Hepatocyte (in vitro differentiated cells): Measurements from ENCODE around the gene AGA.

ENCODE experiments used
- EZH2 ChIP-seq: fragments of 200-600 bp; sonication (generic); IDR thresholded peaks from 2 replicates; pipeline ENCODE4 v1.6.1; 2016; ENCODE audit warnings: antibody characterized with exemption, mild to moderate bottlenecking, borderline replicate concordance
- EZH2phosphoT487 ChIP-seq: fragments of 200-600 bp; sonication (generic); IDR thresholded peaks from one replicate; pipeline ENCODE4 v1.6.1; 2018; ENCODE audit warnings: antibody characterized with exemption, mild to moderate bottlenecking, low read depth, moderate library complexity; ENCODE audit not compliant: unreplicated experiment, severe bottlenecking
- TF ChIP-seq, protein P1 (sequence below): fragments of 200-600 bp; sonication (generic); IDR thresholded peaks from 2 replicates; pipeline ENCODE4 v1.5.1; 2016; ENCODE audit warnings: antibody characterized with exemption, mild to moderate bottlenecking; ENCODE audit not compliant: poor library complexity

- TF ChIP-seq, protein P1, sequence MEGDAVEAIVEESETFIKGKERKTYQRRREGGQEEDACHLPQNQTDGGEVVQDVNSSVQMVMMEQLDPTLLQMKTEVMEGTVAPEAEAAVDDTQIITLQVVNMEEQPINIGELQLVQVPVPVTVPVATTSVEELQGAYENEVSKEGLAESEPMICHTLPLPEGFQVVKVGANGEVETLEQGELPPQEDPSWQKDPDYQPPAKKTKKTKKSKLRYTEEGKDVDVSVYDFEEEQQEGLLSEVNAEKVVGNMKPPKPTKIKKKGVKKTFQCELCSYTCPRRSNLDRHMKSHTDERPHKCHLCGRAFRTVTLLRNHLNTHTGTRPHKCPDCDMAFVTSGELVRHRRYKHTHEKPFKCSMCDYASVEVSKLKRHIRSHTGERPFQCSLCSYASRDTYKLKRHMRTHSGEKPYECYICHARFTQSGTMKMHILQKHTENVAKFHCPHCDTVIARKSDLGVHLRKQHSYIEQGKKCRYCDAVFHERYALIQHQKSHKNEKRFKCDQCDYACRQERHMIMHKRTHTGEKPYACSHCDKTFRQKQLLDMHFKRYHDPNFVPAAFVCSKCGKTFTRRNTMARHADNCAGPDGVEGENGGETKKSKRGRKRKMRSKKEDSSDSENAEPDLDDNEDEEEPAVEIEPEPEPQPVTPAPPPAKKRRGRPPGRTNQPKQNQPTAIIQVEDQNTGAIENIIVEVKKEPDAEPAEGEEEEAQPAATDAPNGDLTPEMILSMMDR: no peak
- TF ChIP-seq EZH2 (no peak), EZH2phosphoT487 (no peak)
These were observed 57.3 kb downstream of the AGA start for GRCh38 chr4:177384856-177385397.
